ENCODE data around the gene FGD6. TPM values are rescaled to one million over a fixed set of nuclear protein-coding genes. Genes with fewer than 3 reads are reported as not detected.

FGD6 gene
- total RNA-seq, 3 donors from 2014 or later, result 20.5 to 52.1 (median 24.2) TPM

GRCh38 chr12:95231190-95231589 is 13.9 kb upstream of the FGD6 start:
- no peaks in the 10 kb centered on the region for H3K36me3 ChIP-seq (ENCODE audit: low read depth)
- peaks cover 4% of the 10 kb centered on the region for H3K4me1 ChIP-seq (ENCODE audit: low read depth)
- no peaks in the 10 kb centered on the region for H3K9me3 ChIP-seq
- H3K4me3 ChIP-seq, result no peak overlapping the region
- intact Hi-C loops (cut with DNase I, micrococcal nuclease), result no loop called here
- no peak for TF ChIP-seq CTCF (IDR thresholded peaks at IDR 0.05)
- DNase-seq (no peak), ATAC-seq (no peak)

DNA sequence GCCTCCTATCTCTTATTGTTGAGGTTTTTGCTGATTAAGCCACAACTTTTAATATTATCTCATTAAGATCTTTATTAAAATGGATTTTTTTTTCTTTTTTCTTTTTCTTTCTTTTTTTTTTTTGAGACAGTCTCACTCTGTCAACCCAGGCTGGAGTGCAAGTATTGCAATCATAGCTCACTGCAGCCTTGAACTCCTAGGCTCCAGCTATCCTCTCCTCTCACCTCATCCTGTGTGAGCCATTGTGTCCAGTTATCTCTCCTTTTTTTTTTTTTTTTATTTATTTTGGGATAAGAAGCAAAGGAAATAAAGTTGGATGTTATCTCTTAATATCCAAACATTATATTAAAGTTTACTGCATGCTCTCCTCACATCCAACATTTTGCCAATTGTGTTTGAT is 13.0 kb upstream of the FGD6 start:
- DNase-seq (no peak), ATAC-seq (no peak)
- intact Hi-C loops (cut with DNase I, micrococcal nuclease), result no loop called here
- H3K4me1 ChIP-seq (ENCODE audit: low read depth), result peaks cover 4% of the 10 kb centered on the region
- no peaks in the 10 kb centered on the region for H3K9me3 ChIP-seq
- H3K36me3 ChIP-seq (ENCODE audit: low read depth), result no peaks in the 10 kb centered on the region
- no peak overlapping the region for H3K4me3 ChIP-seq
- TF ChIP-seq CTCF (IDR thresholded peaks at IDR 0.05), result no peak

DNA sequence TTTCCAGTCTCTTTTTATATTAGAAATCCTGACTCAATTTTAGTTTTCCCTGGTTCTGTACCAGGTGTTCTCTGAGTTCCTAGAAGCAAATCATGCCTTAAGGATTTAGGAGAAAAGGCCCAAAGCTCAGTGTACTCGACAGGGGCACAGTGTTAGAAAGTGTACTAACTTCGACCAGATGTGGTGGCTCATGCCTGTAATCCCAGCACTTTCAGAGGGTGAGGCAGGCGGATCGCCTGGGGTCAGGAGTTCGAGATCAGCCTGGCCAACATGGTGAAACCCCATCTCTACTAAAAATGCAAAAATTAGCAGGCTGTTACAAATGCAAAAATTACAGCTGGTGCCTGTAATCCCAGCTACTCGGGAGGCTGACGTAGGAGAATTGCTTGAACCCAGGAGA is 12.4 kb upstream of the FGD6 start:
- no peak for ATAC-seq
- Histone ChIP-seq H3K9me3 (no peaks in the 10 kb centered on the region), H3K4me1 (ENCODE audit: low read depth) (peaks cover 4% of the 10 kb centered on the region), H3K4me3 (no peak overlapping the region), H3K36me3 (ENCODE audit: low read depth) (no peaks in the 10 kb centered on the region)
- intact Hi-C loops (cut with DNase I, micrococcal nuclease), result no loop called here
- TF ChIP-seq CTCF (IDR thresholded peaks at IDR 0.05), result no peak
- no peak for DNase-seq

DNA sequence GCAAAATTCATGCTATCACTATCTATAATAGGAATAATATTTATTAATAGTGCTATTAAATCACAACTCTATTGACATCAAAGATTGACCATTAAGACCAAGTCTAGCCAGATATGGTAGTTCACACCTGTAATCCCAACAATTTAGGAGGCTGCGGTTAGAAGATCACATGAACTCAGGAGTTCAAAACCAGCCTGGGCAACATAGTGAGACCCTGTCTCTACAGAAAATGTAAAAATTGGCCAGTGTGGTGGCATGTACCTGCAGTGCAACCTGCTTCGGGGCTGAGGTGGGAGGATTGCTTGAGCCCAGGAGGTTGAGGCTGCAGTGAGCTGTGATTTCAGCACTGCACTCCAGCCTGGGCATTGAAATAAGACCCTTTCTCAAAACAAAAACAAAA is 11.3 kb upstream of the FGD6 start:
- Histone ChIP-seq H3K9me3 (no peaks in the 10 kb centered on the region), H3K4me1 (ENCODE audit: low read depth) (peaks cover 4% of the 10 kb centered on the region), H3K36me3 (ENCODE audit: low read depth) (no peaks in the 10 kb centered on the region), H3K4me3 (no peak overlapping the region)
- DNase-seq (no peak), ATAC-seq (no peak)
- TF ChIP-seq CTCF (IDR thresholded peaks at IDR 0.05), result no peak
- intact Hi-C loops (cut with DNase I, micrococcal nuclease), result no loop called here

GRCh38 chr12:95227818-95228356 is 10.6 kb upstream of the FGD6 start:
- TF ChIP-seq CTCF (IDR thresholded peaks at IDR 0.05), result no peak
- H3K36me3 ChIP-seq (ENCODE audit: low read depth), result no peaks in the 10 kb centered on the region
- H3K9me3 ChIP-seq, result no peaks in the 10 kb centered on the region
- no peak for DNase-seq
- ATAC-seq, result no peak
- intact Hi-C loops (cut with DNase I, micrococcal nuclease), result no loop called here
- no peak overlapping the region for H3K4me3 ChIP-seq
- peaks cover 4% of the 10 kb centered on the region for H3K4me1 ChIP-seq (ENCODE audit: low read depth)

DNA sequence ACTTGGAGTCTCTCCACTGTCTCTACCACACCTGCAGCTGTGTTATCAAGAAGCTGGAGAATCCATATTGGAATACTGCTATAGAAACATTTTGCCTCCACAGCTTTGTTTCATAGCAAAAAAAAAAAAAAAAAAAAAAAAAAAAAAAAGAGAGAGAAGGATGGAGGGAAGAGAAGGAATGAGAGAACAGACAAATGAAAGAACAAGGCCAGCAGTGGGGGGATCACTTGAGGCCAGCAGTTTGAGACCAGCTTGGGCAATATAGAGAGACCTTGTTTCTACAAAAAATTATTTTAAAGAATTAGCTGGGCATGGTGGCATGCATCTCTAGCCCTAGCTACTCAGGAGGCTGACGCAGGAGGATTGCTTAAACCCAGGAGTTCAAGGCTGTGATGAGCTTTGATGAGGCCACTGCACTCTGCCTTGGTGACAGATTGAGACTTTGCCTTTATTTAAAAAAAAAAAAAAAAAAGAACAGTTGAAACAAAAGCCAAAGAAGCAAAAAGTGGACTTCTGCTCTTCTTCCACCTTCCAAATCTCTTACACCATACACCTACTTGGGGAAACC is 8.5 kb upstream of the FGD6 start:
- H3K4me3 ChIP-seq, result no peak overlapping the region
- ATAC-seq (no peak), DNase-seq (no peak)
- intact Hi-C loops (cut with DNase I, micrococcal nuclease), result no loop called here
- TF ChIP-seq CTCF (IDR thresholded peaks at IDR 0.05), result no peak
- H3K36me3 ChIP-seq (ENCODE audit: low read depth), result no peaks in the 10 kb centered on the region
- peaks cover 4% of the 10 kb centered on the region for H3K4me1 ChIP-seq (ENCODE audit: low read depth)
- no peaks in the 10 kb centered on the region for H3K9me3 ChIP-seq

All from mucosa of descending colon (tissue), 3 donors.